Cerebellar nuclear complex (tissue), 1 donor: Measurements from ENCODE around the gene GPSM1.
"Not testable (repeated sequence)": the region's sequence is repeated elsewhere in the genome, so short reads cannot be mapped to it uniquely, and the experiment has no call there.

Experiments
- DNase-seq, 2 experiments: peaks; one replicate each; lab custom pipeline; 2025; lab: John Stamatoyannopoulos, UW

The GPSM1 gene

DNA sequence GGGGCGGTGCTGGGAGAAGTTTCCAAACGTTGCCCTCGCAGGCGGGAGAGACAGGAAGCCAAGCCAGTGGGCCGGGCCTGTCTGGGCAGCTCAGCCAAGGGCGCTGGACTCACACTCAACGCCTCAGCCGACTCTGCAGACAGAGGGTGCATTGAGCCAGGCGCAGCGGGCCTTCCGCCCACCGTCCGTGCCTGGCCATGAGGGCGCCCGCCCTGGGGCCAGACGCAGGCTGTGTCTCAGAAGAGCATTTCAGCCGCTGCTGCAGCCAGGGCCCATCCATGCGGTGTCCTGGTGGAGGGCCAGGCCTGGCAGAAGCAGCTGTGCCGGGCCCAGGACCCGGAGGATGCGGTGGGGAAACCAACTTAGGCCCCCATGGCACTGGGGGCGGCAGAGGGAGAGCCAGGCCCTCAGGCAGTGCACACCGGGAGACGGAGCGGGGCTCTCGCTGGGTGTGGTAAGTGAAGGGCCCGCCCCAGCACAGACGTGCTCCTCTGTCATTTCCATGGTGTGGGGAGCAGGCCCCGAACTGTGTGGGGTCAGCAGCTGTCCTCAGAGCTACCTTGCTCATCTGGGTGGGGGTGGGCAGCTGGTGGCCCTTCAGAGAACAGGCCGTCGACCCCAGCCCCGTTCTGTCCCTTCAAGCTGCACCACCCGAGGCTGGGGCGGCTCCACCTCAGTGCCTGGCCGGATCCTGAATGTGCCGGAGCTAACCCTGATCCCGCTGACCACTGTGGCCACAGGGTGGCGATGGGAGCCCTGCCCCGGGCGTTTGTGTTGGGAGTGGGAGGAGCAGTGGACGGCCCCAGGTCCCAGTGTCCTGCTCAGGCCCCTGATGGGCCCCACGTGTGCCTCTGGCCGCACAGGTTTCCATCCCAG, 18.2 kb downstream of the GPSM1 start:
- DNase-seq, result no peak

DNA sequence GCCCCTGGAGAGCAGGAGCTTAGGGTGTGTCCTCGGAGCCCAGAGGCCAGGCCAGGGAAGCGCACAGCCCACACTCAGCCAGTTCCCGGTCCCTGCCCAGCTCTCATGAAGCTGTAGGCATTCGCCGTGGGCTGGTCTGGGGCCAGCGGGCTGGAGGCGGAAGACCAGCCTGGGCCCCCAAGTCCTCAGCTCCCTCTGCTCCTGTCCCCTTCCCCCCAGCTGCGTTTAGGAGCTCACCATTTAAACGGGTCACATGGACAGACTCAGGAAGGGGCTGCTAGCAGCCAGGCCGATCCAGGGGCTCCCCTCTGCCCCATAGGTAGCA, 18.8 kb downstream of the GPSM1 start:
- no peak for DNase-seq

DNA sequence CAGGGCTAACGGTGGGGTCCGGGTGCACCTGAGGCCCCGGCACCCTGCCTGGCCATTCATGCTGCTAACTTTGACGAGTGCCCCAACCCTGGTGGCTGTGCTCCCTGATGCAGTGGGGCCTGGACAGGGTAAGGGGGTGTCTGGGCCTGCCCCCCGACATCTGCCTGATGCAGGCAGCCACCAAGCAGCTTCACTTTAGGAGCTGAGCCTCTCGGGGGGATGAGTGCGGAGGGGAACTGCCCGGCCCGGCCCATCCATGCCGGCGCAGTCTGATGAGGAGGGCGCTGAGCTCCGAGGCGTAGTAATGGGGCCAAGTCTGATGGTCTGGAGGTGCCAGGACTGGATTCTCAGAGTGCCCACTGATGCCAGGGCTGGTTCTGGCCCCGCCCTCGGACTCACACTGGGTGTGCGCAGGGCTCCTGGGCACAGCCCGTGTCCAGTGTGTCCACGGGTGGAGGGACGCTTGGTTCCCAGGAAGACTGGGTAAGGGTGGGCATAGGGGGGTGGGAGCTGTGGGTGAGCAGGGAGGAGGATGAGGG, 19.7 kb downstream of the GPSM1 start:
- no peak for DNase-seq

DNA sequence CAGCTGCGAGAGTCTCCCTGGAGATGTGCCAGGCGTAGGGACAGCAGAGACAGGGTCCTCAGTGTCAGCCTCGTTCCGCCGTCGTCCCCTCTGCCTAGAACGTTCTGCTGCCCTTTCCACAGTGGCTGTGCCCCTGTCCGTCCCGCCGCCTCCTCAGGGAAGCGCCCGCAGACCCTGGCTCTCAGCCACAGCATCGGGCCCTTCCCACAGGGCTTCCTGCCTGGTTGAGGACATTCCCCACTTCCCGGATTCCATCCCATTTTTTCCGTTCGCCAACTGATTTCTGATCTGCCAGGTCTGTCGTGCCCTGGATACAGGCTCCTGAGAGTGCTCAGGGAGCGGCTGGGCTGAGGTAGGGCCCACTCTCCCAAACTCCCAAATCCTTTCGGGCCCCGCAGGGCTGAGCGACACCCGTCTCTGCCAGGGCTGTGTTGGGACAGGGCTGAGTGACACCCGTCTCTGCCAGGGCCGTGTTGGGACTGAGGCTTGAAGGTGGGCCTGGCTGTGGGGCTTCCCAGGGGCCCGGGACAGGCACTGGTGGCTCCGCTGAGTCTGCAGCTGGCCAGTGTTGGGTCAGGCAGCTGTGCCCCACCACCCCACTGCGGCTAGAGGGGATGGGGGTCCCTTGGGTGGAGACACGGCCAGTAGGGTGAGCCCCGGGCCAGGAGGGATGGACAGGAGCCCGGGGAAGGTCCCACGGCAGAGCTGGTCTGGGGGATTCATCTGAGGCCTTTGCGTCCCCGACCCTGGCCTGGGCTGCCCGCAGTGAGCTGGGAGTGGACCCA, 20.3 kb downstream of the GPSM1 start:
- no peak for DNase-seq

DNA sequence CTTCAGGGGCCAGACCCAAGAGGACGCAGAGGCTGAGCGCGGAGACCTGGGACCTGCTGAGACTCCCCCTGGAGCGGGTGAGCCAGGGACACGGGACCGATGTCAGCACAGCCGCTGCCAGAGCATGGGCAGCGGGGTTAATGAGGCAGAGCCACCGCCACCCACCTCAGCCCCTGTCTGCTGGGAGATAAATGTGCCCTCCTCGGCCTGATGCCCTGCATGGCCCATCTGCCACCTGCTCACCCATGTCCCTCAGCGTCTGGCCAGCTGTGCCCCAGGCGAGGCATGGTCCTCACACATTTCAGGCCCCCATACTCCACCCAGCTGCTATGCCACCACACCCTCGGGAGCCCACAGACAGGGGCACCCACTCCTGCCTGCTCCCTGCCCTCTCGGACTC, 21.4 kb downstream of the GPSM1 start:
- DNase-seq, result no peak

DNA sequence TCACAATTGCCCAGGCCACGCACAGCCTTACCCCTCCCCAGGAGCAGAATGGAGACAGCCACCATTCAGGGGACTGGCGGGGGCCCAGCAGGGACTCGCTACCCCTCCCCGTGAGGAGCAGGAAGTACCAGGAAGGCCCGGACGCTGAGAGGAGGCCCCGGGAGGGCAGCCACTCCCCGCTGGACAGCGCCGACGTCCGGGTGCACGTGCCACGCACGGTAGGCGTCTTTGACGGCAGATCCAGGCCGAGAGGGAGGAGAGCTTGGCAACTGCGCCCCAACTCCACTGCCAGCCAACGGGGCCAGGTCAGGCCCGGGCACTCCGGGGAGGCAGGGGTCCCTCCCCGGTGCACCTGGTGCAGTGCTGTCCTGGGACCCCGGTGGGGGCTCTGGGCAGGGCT, 22.2 kb downstream of the GPSM1 start:
- DNase-seq, result no peak

DNA sequence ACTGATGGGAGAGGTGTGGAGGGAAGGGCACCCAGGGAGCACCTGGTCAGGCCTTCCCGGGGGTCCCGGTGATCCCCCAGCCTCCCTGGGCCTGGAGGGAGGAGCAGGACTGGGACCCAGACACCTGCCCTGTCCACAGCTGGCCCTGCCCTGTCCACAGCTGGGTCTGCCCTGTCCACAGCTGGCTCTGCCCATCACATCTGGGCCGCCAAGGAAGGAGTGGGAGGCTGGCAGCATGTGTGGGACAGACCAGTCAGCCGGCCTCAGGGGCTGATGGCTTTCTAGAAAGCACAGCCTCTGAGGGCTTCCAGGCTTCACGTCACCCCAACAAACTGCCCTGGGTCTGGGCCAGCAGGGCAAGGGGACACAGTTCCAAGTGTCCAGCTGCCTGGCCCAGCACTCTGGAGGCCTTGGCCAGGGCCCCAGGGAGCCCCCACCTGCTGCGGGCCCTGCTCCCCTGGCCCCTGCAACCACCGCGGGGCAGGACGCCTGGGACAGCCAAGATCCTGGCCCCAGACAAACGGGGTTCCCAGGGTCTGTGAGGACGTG, 24.0 kb downstream of the GPSM1 start:
- no peak for DNase-seq

DNA sequence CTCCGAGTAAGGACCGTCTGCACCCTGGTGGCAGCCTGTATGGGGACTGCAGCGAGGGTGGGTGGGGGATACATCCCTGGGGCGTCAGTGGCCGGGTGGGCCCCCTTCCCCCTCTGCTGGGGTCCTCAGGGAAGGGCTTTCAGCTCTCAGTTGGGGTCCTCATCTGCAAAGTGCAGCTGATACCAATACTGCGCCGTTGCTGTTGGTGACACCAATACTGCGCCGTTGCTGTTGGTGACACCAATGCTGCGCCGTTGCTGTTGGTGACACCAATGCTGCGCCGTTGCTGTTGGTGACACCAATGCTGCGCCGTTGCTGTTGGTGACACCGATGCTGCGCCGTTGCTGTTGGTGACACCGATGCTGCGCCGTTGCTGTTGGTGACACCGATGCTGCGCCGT, 24.5 kb downstream of the GPSM1 start:
- not testable (repeated sequence) for DNase-seq

DNA sequence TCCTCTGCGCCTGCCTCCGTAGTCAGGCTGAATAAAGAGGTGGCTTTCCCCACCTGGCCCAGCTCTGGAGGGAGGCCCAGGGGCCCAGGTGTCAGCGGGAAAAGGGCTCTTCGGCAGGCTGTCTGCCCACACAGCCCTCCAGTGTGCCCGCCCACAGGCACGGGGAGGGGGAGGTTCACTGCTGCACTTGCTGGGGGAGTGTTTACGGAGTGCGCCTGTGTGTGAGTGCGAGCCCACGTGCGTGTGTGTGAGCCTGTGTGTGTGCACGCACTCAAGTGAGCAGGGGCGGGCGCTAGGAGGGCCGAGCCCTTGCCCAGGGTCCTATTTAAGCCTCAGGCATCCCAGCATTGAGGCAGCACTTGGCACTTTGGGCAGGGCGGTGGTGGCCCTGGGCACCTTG, 25.3 kb downstream of the GPSM1 start:
- no peak for DNase-seq

DNA sequence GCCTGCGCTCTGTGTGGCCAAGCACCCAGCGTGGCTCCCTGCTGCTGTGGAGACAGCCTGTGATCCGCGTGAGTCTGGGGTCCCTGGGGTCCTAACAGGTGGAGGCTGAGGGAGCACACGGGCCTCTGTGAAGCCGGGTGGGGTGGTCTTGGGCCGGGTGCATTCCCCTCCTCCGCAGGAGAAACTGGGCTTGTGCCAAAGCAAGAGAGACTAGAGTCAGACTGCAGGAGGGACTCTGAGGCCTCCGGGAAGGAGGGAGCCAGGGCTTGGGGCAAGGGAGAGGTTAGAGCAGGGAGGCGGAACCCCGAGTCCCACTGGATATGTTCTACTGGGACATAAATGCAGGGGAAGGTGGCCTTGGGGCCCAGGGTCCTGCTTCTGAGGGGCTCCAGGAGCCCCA, 25.7 kb downstream of the GPSM1 start:
- no peak for DNase-seq

DNA sequence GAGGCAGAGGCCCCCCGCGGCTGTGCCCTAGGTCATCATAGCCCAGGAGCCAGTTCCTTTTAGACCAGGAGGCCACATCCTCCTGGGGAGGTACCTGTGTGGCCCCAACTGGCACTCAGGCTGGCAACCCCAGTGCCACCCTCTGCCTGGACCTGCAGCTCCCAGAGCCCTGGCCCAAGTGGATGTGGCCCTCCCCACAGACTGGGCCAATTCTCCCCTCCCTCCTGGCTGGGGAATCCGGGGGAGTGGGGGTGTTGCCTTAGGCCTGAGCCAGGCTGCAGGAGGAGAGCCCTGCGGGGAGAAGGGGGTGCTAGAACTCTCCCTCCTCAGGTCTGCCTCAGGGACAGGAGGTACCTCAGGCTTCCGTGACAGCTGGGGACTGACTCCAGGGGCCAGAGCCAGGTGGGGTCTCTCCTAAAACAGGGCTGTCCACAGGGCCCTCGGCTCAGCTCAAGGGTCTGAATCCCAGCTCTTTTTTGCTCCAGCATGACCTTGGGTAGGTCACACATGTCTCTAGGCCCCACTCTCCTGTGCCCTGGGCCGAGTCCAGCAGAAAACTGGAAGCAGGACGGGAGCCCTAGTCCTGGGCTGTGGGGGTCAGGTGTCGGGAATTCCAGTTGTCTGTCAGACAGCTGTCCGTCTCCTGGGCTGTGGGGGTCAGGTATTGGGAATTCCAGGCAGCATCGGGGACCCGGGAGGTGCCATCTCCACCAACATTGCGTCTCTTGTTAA, 26.6 kb downstream of the GPSM1 start:
- DNase-seq, result no peak

DNA sequence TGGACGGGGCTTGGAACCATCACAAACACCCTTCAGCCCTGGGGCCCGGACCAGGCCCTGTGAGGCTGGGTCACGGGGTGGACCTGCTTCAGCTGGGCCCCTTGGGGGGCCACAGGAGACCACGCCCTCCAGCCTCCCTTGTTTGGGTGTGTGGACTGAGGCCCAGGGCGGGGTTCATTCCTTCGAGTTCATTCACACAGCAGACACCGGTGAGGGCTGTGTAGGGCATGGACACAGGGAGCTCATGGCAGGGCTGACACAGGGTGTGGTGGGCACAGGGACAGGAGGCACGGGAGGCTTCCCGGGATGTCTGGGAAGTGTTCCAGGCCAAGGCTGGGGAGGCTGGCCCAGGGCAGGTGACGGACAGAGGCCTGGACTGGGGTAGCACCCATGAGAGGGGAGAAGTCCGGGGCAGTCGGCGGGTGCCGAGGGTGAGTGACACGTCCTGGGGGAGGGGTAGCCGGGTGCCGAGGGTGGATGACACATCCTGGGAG, 27.3 kb downstream of the GPSM1 start:
- no peak for DNase-seq

DNA sequence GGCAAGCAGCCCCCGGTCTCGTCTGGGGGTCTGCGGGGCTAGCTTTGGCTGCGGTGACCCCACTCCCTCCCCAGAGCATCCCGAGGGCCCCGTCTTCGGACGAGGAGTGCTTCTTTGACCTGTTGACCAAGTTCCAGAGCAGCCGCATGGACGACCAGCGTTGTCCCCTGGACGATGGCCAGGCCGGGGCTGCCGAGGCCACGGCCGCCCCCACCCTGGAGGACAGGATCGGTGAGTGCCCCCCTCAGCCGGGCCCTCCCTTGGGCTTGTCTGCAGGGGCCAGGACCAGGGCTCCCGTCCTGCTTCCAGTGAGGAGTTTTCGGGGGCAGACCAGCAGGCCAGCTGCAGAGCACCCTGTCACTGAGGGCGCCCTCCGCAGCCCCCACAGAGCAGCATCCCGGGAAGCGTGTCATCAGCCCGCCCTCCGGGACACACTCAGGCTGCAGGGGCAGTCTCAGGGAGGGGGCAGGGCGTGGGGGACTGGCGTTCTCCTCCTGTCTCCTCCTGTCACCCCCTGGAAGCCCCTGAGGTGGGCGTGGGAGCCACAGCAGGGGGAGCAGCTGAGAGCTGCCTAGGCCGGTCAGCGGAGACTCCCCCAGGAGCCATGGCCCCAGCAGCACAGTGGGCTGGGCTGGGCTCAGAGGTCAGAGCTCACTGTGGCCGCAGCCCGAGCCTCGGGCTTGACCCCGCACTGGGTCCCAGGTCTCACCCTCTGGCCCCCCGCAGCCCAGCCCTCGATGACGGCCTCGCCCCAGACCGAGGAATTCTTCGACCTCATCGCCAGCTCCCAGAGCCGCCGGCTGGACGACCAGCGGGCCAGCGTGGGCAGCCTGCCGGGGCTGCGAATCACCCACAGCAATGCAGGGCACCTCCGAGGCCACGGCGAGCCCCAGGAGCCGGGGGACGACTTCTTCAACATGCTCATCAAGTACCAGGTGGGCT, 28.5 kb downstream of the GPSM1 start:
- no peak for DNase-seq

DNA sequence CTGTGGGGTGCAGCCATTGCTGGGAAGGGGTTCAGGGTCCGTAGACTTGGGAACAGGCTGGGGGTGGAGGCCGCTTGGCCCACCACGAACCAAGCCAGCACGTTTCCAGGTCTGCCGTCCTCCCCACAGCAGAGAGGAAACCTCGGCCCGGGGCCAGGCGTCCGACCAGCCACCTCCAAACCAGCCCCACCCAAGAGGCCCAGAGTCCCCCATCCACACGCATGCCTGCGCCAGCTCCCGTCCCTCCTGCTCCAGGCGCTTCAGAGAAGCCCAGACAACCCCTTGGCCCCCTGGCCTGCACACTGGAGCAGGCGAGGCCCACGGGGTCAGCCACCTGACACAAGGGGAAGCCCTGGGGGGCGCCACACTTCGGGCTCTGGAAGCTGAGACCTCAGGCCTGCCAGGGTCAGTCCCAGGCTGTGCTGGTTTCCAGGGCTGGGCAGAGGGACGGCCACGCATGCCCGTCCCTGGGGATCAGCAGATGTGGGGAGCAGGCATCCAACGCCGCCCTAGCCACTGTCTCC, 29.9 kb downstream of the GPSM1 start:
- DNase-seq, result no peak

DNA sequence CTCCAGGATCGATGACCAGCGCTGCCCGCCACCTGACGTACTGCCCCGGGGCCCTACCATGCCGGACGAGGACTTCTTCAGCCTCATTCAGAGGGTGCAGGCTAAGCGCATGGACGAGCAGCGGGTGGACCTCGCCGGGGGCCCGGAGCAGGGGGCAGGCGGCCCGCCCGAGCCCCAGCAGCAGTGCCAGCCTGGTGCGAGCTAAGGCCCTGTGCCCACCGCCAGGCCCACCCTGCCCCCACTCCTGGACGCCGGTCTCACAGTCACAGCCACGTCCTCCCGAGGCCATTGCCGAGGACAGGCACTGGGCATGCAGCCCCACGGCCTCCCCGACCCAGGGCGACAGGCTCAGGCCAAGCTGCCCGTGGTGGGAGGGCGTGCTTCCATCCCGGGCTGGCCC, 30.7 kb downstream of the GPSM1 start:
- DNase-seq, result no peak

DNA sequence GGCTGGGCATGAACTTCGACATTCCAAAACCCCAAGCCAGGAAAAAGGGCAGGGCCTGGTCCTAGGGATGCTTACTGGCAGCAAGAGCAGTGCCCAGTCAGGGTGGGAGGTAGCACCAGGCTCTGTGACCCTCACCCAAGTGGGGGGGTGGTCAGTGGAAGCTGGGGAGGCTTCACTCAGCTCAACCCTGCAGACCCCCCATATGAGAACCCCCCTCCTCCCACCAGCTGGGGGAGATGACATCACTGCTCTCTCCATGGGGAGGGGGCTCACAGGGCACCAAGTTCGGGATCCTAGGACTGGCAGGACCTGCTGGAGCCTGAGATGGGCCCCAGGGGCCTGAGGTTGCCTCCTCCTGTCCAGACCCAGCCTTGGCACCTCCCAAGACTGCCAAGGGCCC, 31.5 kb downstream of the GPSM1 start:
- no peak for DNase-seq

DNA sequence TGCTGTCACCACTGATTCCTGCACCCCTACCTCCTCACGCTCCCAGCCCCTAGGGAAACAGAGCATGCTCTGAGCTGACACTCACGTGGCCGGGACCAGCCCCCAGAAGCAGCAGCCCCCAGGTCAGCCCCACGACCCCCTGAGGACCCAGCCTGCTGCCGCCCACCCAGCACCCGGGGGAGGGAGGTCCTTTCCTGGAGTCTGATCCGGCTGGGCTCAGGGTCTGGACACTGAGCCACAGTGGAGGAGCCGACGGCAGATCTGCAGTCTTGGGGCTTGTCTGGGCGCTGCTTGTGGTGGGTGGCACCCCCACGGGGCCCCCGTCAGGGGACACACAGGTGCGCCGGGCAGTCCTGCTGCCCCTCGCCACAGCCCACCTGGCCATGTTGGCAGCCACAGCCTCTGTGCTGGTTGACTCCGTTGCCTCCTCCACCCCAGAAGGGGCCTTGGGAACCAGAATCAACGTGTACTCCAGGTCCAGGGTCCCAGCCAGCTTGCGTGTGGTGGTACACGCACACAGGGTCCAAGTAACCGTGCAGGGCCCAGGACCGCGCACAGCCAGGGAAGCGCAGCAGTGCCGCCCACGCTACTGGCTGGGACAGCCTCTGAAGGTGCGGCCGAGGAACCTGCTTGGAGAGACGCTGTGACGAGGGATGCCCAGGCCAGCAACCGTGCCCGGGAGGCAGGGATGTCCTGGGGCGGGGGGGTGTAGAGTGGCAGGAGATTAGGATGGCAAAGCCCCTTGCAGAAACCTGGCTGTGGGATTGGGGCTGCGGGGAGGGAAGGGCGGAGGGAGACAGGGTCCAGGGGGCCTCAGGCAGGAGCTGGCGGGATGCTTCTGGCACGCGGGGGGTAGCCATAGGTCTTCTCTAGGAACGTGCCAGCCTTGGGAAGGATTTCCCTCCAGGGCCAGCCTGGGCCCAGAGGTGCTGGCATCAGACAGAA, 32.7 kb downstream of the GPSM1 start:
- no peak for DNase-seq

DNA sequence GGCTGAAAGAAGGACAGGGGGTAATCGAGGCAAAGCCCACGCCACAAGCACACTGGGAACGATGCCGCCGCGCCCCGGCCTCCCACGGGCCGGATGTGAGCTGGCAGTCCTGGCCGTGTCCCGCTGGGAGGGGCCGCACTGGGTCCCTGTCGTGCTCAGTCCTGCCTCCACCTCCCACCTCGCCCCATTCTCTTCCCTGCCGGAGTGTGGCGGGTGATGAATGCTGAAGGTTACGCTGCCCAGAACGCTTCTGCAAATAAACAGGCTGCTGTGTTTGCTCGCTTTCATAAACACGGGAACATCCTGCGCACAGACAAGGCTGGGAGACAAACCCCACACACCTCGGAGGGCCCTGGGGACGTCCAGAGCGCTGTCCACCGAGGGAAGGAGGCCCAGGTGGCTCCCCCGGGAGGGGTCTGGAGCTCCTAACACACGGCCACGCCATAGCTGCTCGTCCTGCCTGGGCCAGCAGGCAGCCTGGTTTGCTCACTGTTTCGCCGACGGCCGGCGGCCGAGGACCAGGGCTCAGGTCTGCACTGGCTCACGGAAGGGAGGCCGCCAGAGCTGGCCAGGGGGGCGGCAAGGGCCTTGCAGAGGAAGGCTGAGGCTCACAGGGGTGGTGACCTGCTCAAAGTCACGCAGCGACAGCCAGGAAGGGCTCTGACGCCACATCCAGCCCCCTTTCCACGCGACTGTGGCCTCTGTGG, 33.9 kb downstream of the GPSM1 start:
- DNase-seq, result no peak
